NCI-H128 (cell line): ENCODE data around the gene PTPN23.
A peak's percentile ranks its signal among the peaks of the same experiment; 100 is the strongest.

Source experiments
- DNase-seq: peaks from one replicate; lab custom pipeline; 2025; ENCODE audit not compliant: unreplicated experiment; lab: John Stamatoyannopoulos, UW

PTPN23 gene

GRCh38 chr3:47418167-47419082, 37.6 kb downstream of the PTPN23 start:
- no peak for DNase-seq

GRCh38 chr3:47419083-47420043, 38.5 kb downstream of the PTPN23 start:
- DNase-seq, result no peak

GRCh38 chr3:47420044-47420430, 39.2 kb downstream of the PTPN23 start:
- DNase-seq, result no peak

GRCh38 chr3:47420511-47421484, 40.0 kb downstream of the PTPN23 start:
- peak; percentile 24 for DNase-seq

- no peak for DNase-seq
Measured at GRCh38 chr3:47421741-47422649, 41.2 kb downstream of the PTPN23 start.

- DNase-seq, result no peak
Measured at GRCh38 chr3:47422743-47423142, 41.9 kb downstream of the PTPN23 start.

- no peak for DNase-seq
Measured at GRCh38 chr3:47423548-47424145, 42.8 kb downstream of the PTPN23 start.

- no peak for DNase-seq
Measured at GRCh38 chr3:47424434-47425382, 43.9 kb downstream of the PTPN23 start.

GRCh38 chr3:47425383-47425778, 44.6 kb downstream of the PTPN23 start:
- no peak for DNase-seq

GRCh38 chr3:47425959-47426358, 45.1 kb downstream of the PTPN23 start:
- DNase-seq, result no peak

GRCh38 chr3:47427866-47428265, 47.0 kb downstream of the PTPN23 start:
- no peak for DNase-seq

GRCh38 chr3:47428662-47429061, 47.8 kb downstream of the PTPN23 start:
- no peak for DNase-seq

GRCh38 chr3:47429476-47430270, 48.9 kb downstream of the PTPN23 start:
- no peak for DNase-seq

- no peak for DNase-seq
Measured at GRCh38 chr3:47430606-47431005, 49.8 kb downstream of the PTPN23 start.

GRCh38 chr3:47431225-47431624, 50.4 kb downstream of the PTPN23 start:
- DNase-seq, result no peak

- no peak for DNase-seq
Measured at GRCh38 chr3:47432673-47433072, 51.9 kb downstream of the PTPN23 start.

GRCh38 chr3:47433796-47434195, 53.0 kb downstream of the PTPN23 start:
- DNase-seq, result no peak
